ENCODE data around the gene ETV4. TPM values are rescaled to one million over a fixed set of nuclear protein-coding genes. Genes with fewer than 3 reads are reported as not detected.

Gene ETV4
- total and polyA plus RNA-seq, 2 experiments from 2014 or later, result 2.8 to 3.5 TPM

GRCh38 chr17:43532581-43532980 lies 13.6 kb downstream of the ETV4 start:
- H3K9ac ChIP-seq, result no peak overlapping the region
- no peaks in the 10 kb centered on the region for H4K20me1 ChIP-seq (ENCODE audit: insufficient read depth)
- no peaks in the 10 kb centered on the region for H3K27me3 ChIP-seq (replicated peaks; ENCODE audit: insufficient read depth)
- H3K27ac ChIP-seq, result no peak overlapping the region
- WGBS, 2 experiments (ENCODE audit: low coverage in 1 of 2, low lambda C conversion rate in 2 of 2, missing lambda C conversion rate in 2 of 2), result 89 to 90% methylated on average over 9 to 10 of the region's 10 CpGs
- H3K4me2 ChIP-seq (ENCODE audit: unreplicated experiment), result no peak overlapping the region
- H3K36me3 ChIP-seq (ENCODE audit: low read depth), result no peaks in the 10 kb centered on the region
- peaks cover 4% of the 10 kb centered on the region; the same call in 1 of the 2 replicates for H3F3A ChIP-seq (ENCODE audit: insufficient read depth)
- no peak for DNase-seq
- H3K79me2 ChIP-seq (ENCODE audit: insufficient read depth), result no peaks in the 10 kb centered on the region
- H3K9me3 ChIP-seq (ENCODE audit: low read depth), result no peaks in the 10 kb centered on the region
- H2AFZ ChIP-seq, result no peak overlapping the region
- TF ChIP-seq EZH2 (IDR thresholded peaks at IDR 0.05; ENCODE audit: insufficient read depth, poor library complexity, severe bottlenecking) (no peak), EZH2phosphoT487 (IDR thresholded peaks at IDR 0.05; ENCODE audit: insufficient read depth, low read depth) (no peak)
- H3K4me1 ChIP-seq (ENCODE audit: insufficient read depth), result peaks cover 24% of the 10 kb centered on the region
- no peak overlapping the region for H3K4me3 ChIP-seq
- H3K9me2 ChIP-seq (ENCODE audit: insufficient read depth), result no peaks in the 10 kb centered on the region
- in situ Hi-C loops (cut with MboI), result no loop called here

- no peak for TF ChIP-seq EZH2 (IDR thresholded peaks at IDR 0.05; ENCODE audit: insufficient read depth, poor library complexity, severe bottlenecking)
- TF ChIP-seq EZH2phosphoT487 (IDR thresholded peaks at IDR 0.05; ENCODE audit: insufficient read depth, low read depth), result no peak
- H3K79me2 ChIP-seq (ENCODE audit: insufficient read depth), result no peaks in the 10 kb centered on the region
- no peak overlapping the region for H2AFZ ChIP-seq
- 85 to 88% methylated on average over 8 of the region's 8 CpGs for WGBS, 2 experiments (ENCODE audit: low coverage in 1 of 2, low lambda C conversion rate in 2 of 2, missing lambda C conversion rate in 2 of 2)
- no peaks in the 10 kb centered on the region for H3K27me3 ChIP-seq (replicated peaks; ENCODE audit: insufficient read depth)
- no peak for DNase-seq
- no peaks in the 10 kb centered on the region for H4K20me1 ChIP-seq (ENCODE audit: insufficient read depth)
- no peaks in the 10 kb centered on the region for H3K9me2 ChIP-seq (ENCODE audit: insufficient read depth)
- peaks cover 4% of the 10 kb centered on the region; the same call in 1 of the 2 replicates for H3F3A ChIP-seq (ENCODE audit: insufficient read depth)
- H3K27ac ChIP-seq, result no peak overlapping the region
- no peaks in the 10 kb centered on the region for H3K36me3 ChIP-seq (ENCODE audit: low read depth)
- in situ Hi-C loops (cut with MboI), result no loop called here
- H3K4me2 ChIP-seq (ENCODE audit: unreplicated experiment), result no peak overlapping the region
- no peak overlapping the region for H3K9ac ChIP-seq
- peaks cover 24% of the 10 kb centered on the region for H3K4me1 ChIP-seq (ENCODE audit: insufficient read depth)
- no peaks in the 10 kb centered on the region for H3K9me3 ChIP-seq (ENCODE audit: low read depth)
- no peak overlapping the region for H3K4me3 ChIP-seq
These were observed 14.2 kb downstream of the ETV4 start for GRCh38 chr17:43531955-43532354.

GRCh38 chr17:43531082-43531378 lies 15.1 kb downstream of the ETV4 start:
- H3K9ac ChIP-seq, result no peak overlapping the region

GRCh38 chr17:43530288-43531081 lies 15.7 kb downstream of the ETV4 start:
- in situ Hi-C loops (cut with MboI), result no loop called here
- H3K27me3 ChIP-seq (replicated peaks; ENCODE audit: insufficient read depth), result no peaks in the 10 kb centered on the region
- 37 to 42% methylated on average over 20 to 23 of the region's 23 CpGs for WGBS, 2 experiments (ENCODE audit: low coverage in 1 of 2, low lambda C conversion rate in 2 of 2, missing lambda C conversion rate in 2 of 2)

More at GRCh38 chr17:43531082-43531378, 15.1 kb downstream of the ETV4 start:
- no peaks in the 10 kb centered on the region for H3K9me3 ChIP-seq (ENCODE audit: low read depth)
- H3K4me3 ChIP-seq, result no peak overlapping the region
- no peak for DNase-seq
- no peaks in the 10 kb centered on the region for H3F3A ChIP-seq (ENCODE audit: insufficient read depth)
- TF ChIP-seq EZH2phosphoT487 (IDR thresholded peaks at IDR 0.05; ENCODE audit: insufficient read depth, low read depth) (no peak), EZH2 (IDR thresholded peaks at IDR 0.05; ENCODE audit: insufficient read depth, poor library complexity, severe bottlenecking) (no peak)
- 79 to 92% methylated on average over 3 of the region's 3 CpGs for WGBS, 2 experiments (ENCODE audit: low coverage in 1 of 2, low lambda C conversion rate in 2 of 2, missing lambda C conversion rate in 2 of 2)
- no peak overlapping the region for H3K27ac ChIP-seq
- no peak overlapping the region for H2AFZ ChIP-seq
- no peaks in the 10 kb centered on the region; the same call in 1 of the 2 replicates for H3K36me3 ChIP-seq (ENCODE audit: low read depth)
- in situ Hi-C loops (cut with MboI), result no loop called here
- H3K9me2 ChIP-seq (ENCODE audit: insufficient read depth), result no peaks in the 10 kb centered on the region
- no peaks in the 10 kb centered on the region for H3K27me3 ChIP-seq (replicated peaks; ENCODE audit: insufficient read depth)
- no peaks in the 10 kb centered on the region for H4K20me1 ChIP-seq (ENCODE audit: insufficient read depth)
- no peaks in the 10 kb centered on the region for H3K79me2 ChIP-seq (ENCODE audit: insufficient read depth)
- no peak overlapping the region for H3K4me2 ChIP-seq (ENCODE audit: unreplicated experiment)
- H3K4me1 ChIP-seq (ENCODE audit: insufficient read depth), result peaks cover 15% of the 10 kb centered on the region

More at GRCh38 chr17:43530288-43531081, 15.7 kb downstream of the ETV4 start:
- Histone ChIP-seq H3K36me3 (ENCODE audit: low read depth) (no peaks in the 10 kb centered on the region; the same call in 1 of the 2 replicates), H3K4me1 (ENCODE audit: insufficient read depth) (peaks cover 10% of the 10 kb centered on the region; the same call in 1 of the 2 replicates), H3K4me2 (ENCODE audit: unreplicated experiment) (peak overlapping the region; percentile 34), H3K27ac (no peak overlapping the region), H3K9ac (peak overlapping the region; percentile 22; the same call in 1 of the 2 replicates), H3K79me2 (ENCODE audit: insufficient read depth) (no peaks in the 10 kb centered on the region), H3F3A (ENCODE audit: insufficient read depth) (no peaks in the 10 kb centered on the region), H3K9me2 (ENCODE audit: insufficient read depth) (no peaks in the 10 kb centered on the region), H3K9me3 (ENCODE audit: low read depth) (no peaks in the 10 kb centered on the region), H4K20me1 (ENCODE audit: insufficient read depth) (no peaks in the 10 kb centered on the region), H2AFZ (peak overlapping the region; percentile 53; the same call in 1 of the 2 replicates), H3K4me3 (no peak overlapping the region)
- TF ChIP-seq EZH2 (IDR thresholded peaks at IDR 0.05; ENCODE audit: insufficient read depth, poor library complexity, severe bottlenecking), result no peak
- TF ChIP-seq EZH2phosphoT487 (IDR thresholded peaks at IDR 0.05; ENCODE audit: insufficient read depth, low read depth), result no peak
- DNase-seq, result peak; percentile 49
